Neutrophil (primary cell): ENCODE results near the gene ANKRD62.

Experiments
- H3K27ac ChIP-seq: fragments of 200-600 bp; sonication (generic); 2 replicates; pipeline ENCODE4 v1.5.1; 2016; ENCODE audit warnings: mild to moderate bottlenecking, moderate library complexity
- H3K27me3 ChIP-seq: fragments of 200-600 bp; sonication (generic); 2 replicates; pipeline ENCODE4 v1.6.0; 2016; ENCODE audit warnings: mild to moderate bottlenecking
- H3K36me3 ChIP-seq: fragments of 200-600 bp; sonication (generic); 2 replicates; pipeline ENCODE4 v1.5.1; 2017
- H3K4me1 ChIP-seq, 2 experiments: fragments of 200-600 bp in 1 of 2; sonication (generic) in 1 of 2; 1 replicate in 1 of 2; 2 replicates in 1 of 2; pipeline versions ENCODE4 v1.5.1 to v1.6.1; 2013 to 2016; ENCODE audit warnings: low read depth in 1 of 2, low read length in 1 of 2, mild to moderate bottlenecking in 1 of 2, moderate library complexity in 1 of 2; ENCODE audit not compliant: control insufficient read depth in 1 of 2, insufficient read depth in 1 of 2
- H3K4me3 ChIP-seq, 2 experiments: fragments of 200-600 bp in 1 of 2; sonication (generic) in 1 of 2; 1 replicate in 1 of 2; 2 replicates in 1 of 2; pipeline ENCODE4 v1.5.1; 2013 to 2016; ENCODE audit warnings: low read depth in 1 of 2, low read length in 1 of 2, mild to moderate bottlenecking in 1 of 2, moderate library complexity in 1 of 2
- H3K9me3 ChIP-seq: fragments of 200-600 bp; sonication (generic); 2 replicates; pipeline ENCODE4 v1.5.1; 2016
- TF ChIP-seq, protein P1 (sequence below): fragments of 200-600 bp; sonication (generic); IDR thresholded peaks from 2 replicates; pipeline ENCODE4 v1.5.1; 2016; ENCODE audit warnings: antibody characterized with exemption

ANKRD62 gene

DNA sequence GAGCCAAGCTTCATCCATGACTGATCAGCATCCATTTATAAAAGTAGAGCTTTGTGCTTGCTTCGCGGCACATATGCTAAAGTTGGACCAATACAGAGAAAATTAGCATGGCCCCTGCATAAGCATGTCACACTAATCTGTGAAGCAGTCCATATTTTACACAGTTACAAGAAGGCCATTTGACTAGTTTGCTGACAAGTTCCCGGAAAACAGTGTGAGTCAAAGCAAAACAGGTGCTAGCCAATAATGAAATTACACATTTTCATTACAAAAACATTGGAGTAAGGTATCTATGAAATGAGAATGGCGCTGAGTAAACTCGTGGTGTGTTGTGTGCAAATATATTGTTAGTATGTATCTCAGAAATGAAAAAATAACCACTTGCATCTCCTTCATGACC, 4.7 kb downstream of the ANKRD62 start:
- H3K27me3 ChIP-seq, result peaks cover 17% of the 10 kb centered on the region

DNA sequence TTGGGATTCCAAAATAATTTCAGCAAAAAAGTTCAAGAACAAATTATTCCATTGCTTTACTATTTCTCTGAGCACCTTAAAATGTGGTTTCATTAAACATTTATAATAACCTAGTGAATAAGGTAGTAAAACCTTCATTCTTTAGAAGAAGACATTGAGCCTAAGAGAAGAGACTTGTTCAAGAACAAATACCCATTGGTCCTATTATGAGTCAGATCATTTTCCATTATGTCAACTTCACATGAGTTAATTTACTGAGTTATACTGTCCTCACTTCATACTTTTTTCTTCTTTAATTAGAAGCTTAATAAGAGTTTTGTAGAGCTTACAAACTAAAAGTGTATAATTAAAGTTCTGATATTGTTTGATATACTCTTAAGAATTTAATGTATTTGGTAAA, 5.5 kb downstream of the ANKRD62 start:
- Histone ChIP-seq H3K4me3 (no peak overlapping the region), H3K36me3 (no peaks in the 10 kb centered on the region), H3K27me3 (peaks cover 23% of the 10 kb centered on the region), H3K9me3 (no peaks in the 10 kb centered on the region), H3K4me1 (no peaks in the 10 kb centered on the region), H3K27ac (no peak overlapping the region)
- TF ChIP-seq, protein P1, sequence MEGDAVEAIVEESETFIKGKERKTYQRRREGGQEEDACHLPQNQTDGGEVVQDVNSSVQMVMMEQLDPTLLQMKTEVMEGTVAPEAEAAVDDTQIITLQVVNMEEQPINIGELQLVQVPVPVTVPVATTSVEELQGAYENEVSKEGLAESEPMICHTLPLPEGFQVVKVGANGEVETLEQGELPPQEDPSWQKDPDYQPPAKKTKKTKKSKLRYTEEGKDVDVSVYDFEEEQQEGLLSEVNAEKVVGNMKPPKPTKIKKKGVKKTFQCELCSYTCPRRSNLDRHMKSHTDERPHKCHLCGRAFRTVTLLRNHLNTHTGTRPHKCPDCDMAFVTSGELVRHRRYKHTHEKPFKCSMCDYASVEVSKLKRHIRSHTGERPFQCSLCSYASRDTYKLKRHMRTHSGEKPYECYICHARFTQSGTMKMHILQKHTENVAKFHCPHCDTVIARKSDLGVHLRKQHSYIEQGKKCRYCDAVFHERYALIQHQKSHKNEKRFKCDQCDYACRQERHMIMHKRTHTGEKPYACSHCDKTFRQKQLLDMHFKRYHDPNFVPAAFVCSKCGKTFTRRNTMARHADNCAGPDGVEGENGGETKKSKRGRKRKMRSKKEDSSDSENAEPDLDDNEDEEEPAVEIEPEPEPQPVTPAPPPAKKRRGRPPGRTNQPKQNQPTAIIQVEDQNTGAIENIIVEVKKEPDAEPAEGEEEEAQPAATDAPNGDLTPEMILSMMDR, result no peak

More for the DNA sequence above, 4.7 kb downstream of the ANKRD62 start:
- TF ChIP-seq, protein P1, result no peak
- no peak overlapping the region for H3K4me3 ChIP-seq
- H3K9me3 ChIP-seq, result no peaks in the 10 kb centered on the region
- no peak overlapping the region for H3K27ac ChIP-seq
- no peaks in the 10 kb centered on the region for H3K4me1 ChIP-seq
- no peaks in the 10 kb centered on the region for H3K36me3 ChIP-seq

DNA sequence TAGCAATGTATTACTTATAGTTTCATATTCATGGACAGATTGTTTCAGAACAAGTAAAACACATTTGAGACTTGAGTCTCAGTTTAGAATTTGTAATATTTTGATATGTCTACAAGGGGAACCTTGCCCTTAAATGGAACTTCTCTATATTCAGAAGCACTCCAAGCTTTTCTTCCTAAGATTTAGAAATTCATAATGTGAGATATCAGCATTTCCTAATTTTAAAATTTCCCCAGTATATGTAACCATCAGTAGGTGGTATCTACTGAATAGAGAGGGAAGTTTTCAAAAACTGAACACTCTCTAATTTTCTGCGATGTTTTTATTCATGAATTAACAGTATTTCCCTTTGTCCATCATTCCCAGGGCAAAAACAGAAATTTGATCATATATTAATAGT, 7.6 kb downstream of the ANKRD62 start:
- H3K9me3 ChIP-seq, result no peaks in the 10 kb centered on the region
- no peaks in the 10 kb centered on the region for H3K36me3 ChIP-seq
- no peak overlapping the region for H3K4me3 ChIP-seq
- no peaks in the 10 kb centered on the region for H3K4me1 ChIP-seq
- peaks cover 31% of the 10 kb centered on the region for H3K27me3 ChIP-seq
- no peak overlapping the region for H3K27ac ChIP-seq
- TF ChIP-seq, protein P1, result no peak

DNA sequence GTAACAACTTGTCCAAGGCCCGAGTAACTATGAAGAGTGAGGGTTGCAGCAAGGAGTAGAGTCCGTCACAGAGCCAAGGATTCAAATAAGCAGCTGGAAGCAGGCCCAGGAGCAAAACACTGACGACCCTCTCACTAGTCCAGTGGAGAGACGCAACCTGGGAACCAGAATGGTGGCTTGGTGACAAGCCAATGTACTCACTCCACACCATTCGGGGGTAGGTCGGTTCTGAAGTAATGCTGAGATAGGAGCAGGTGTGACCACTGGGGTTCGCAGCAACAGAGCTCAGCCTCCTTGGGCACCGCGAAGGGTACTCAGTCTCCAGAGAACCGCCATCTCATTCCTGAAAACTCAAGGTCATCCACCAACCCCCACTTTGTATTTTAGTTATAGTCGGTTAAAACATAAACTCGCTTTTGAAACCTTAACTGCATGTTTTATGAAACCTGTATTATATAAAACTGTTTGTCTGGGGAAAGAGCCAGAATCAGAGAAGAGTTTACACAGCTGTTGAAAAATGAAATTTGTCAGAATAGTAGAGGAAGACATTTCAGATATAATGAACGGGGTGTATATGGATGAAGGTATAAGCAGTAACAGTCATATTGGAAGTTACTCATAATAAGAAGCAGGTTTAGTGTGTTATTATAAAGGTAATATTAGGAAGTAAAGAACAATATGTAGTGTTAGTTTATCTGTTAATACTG, 8.6 kb downstream of the ANKRD62 start:
- no peak overlapping the region for H3K4me3 ChIP-seq
- peaks cover 36% of the 10 kb centered on the region for H3K27me3 ChIP-seq
- no peaks in the 10 kb centered on the region for H3K36me3 ChIP-seq
- no peaks in the 10 kb centered on the region for H3K9me3 ChIP-seq
- TF ChIP-seq, protein P1, result no peak
- no peak overlapping the region for H3K27ac ChIP-seq
- no peaks in the 10 kb centered on the region for H3K4me1 ChIP-seq

DNA sequence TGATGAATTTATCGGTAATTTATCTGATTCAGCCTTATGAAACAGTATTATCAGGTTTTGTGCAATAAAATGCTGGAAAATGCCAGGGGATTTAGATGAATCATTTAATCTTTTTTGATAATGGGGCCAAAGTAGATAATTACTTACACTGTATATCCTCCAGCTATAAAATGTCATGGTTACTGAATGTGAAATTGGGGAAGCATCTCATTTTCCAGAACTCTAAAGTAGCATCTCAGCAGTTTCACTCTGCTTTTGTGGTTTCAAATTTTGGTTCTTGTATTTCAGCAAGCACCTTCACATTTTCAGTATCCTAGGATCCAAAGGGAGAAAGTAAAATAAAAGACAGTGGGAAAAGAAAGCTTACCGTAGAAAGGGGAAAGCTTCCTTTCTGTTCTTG, 12.8 kb downstream of the ANKRD62 start:
- H3K9me3 ChIP-seq, result no peaks in the 10 kb centered on the region

More for the DNA sequence above, 12.8 kb downstream of the ANKRD62 start:
- Histone ChIP-seq H3K4me1 (no peaks in the 10 kb centered on the region), H3K36me3 (no peaks in the 10 kb centered on the region), H3K4me3 (no peak overlapping the region), H3K27ac (no peak overlapping the region), H3K27me3 (peaks cover 33% of the 10 kb centered on the region)
- TF ChIP-seq, protein P1, result no peak
